GM12878 (cell line): Measurements from ENCODE around the gene PRKCD. TPM values are rescaled to one million over a fixed set of nuclear protein-coding genes. Genes with fewer than 3 reads are reported as not detected.

ENCODE experiments used
- ASH2L ChIP-seq: fragments of 300-600, 200-600 bp; sonication (generic); IDR thresholded peaks from 2 replicates; pipeline ENCODE4 v1.6.1; 2017; ENCODE audit warnings: low read depth, mild to moderate bottlenecking, borderline replicate concordance
- ATF2 ChIP-seq: IDR thresholded peaks from 2 replicates; pipeline ENCODE4 v1.6.1; 2012; ENCODE audit warnings: low read length, inconsistent platforms
- ATF3 ChIP-seq: IDR thresholded peaks from 2 replicates; pipeline ENCODE4 v1.6.1; 2011; ENCODE audit warnings: low read depth, mild to moderate bottlenecking, low read length, moderate library complexity, borderline replicate concordance; ENCODE audit errors: extremely low read depth
- CREM ChIP-seq: IDR thresholded peaks from 2 replicates; pipeline ENCODE4 v1.6.1; 2014; ENCODE audit warnings: antibody characterized with exemption, low read depth
- CTCF ChIP-seq, 3 experiments: IDR thresholded peaks in 2 of 3; conservative IDR thresholded peaks in 1 of 3; 2 replicates each; pipeline ENCODE4 v1.5.1; 2011; ENCODE audit warnings: low read depth in 3 of 3, low read length in 3 of 3, mild to moderate bottlenecking in 3 of 3, control low read depth in 2 of 3, moderate library complexity in 2 of 3, inconsistent platforms in 1 of 3, mixed read lengths in 1 of 3; ENCODE audit not compliant: control insufficient read depth in 2 of 3, insufficient read depth in 1 of 3; ENCODE audit errors: extremely low read depth in 1 of 3
- E2F8 ChIP-seq: fragments of 450-650 bp; IDR thresholded peaks from 2 replicates; pipeline ENCODE4 v1.6.1; 2018; ENCODE audit warnings: mild to moderate bottlenecking, low read depth, moderate library complexity; ENCODE audit not compliant: partially characterized antibody
- FOXK2 ChIP-seq: fragments of 450-650 bp; IDR thresholded peaks from 2 replicates; pipeline ENCODE4 v1.6.1; 2017; ENCODE audit warnings: mild to moderate bottlenecking, moderate library complexity
- HDAC2 ChIP-seq: fragments of 200-600 bp; sonication (generic); IDR thresholded peaks from 2 replicates; pipeline ENCODE4 v1.6.1; 2017
- MEF2A ChIP-seq: IDR thresholded peaks from 2 replicates; pipeline ENCODE4 v1.6.1; 2011; ENCODE audit warnings: low read depth, mild to moderate bottlenecking, low read length, moderate library complexity; ENCODE audit not compliant: insufficient read depth
- MLLT1 ChIP-seq: fragments of 450-650 bp; IDR thresholded peaks from 2 replicates; pipeline ENCODE4 v1.6.1; 2016; ENCODE audit warnings: mild to moderate bottlenecking
- MXI1 ChIP-seq: fragments of 150-350 bp; IDR thresholded peaks from 2 replicates; pipeline ENCODE4 v1.6.1; 2011; ENCODE audit warnings: low read depth, mild to moderate bottlenecking, inconsistent platforms, low read length, improper control_type of control experiment
- NFXL1 ChIP-seq: fragments of 450-650 bp; IDR thresholded peaks from 2 replicates; pipeline ENCODE4 v1.6.1; 2017; ENCODE audit warnings: antibody characterized with exemption, mild to moderate bottlenecking, borderline replicate concordance
- PAX5 ChIP-seq: IDR thresholded peaks from 2 replicates; pipeline ENCODE4 v1.6.1; 2011; ENCODE audit warnings: low read depth, low read length, borderline replicate concordance
- PAX8 ChIP-seq: fragments of 450-650 bp; IDR thresholded peaks from 2 replicates; pipeline ENCODE4 v1.6.1; 2017; ENCODE audit warnings: mild to moderate bottlenecking, moderate library complexity
- PBX3 ChIP-seq: IDR thresholded peaks from 2 replicates; pipeline ENCODE4 v1.6.1; 2011; ENCODE audit warnings: mild to moderate bottlenecking, low read depth, low read length, moderate library complexity; ENCODE audit not compliant: insufficient replicate concordance
- RCOR1 ChIP-seq: conservative IDR thresholded peaks from 2 replicates; pipeline ENCODE4 v1.6.1; 2012; ENCODE audit warnings: low read depth, low read length, improper control_type of control experiment
- RELA ChIP-seq: fragments of 450-650 bp; IDR thresholded peaks from 2 replicates; pipeline ENCODE4 v1.8.0; 2014; ENCODE audit warnings: borderline replicate concordance; ENCODE audit not compliant: partially characterized antibody
- SUPT20H ChIP-seq: IDR thresholded peaks from 2 replicates; pipeline ENCODE4 v1.6.1; 2011; ENCODE audit warnings: low read depth, mild to moderate bottlenecking, low read length, moderate library complexity, borderline replicate concordance; ENCODE audit not compliant: control insufficient read depth
- TAF1 ChIP-seq: IDR thresholded peaks from 2 replicates; pipeline ENCODE4 v1.6.1; 2011; ENCODE audit warnings: mild to moderate bottlenecking, low read depth, low read length, borderline replicate concordance
- TARDBP ChIP-seq: IDR thresholded peaks from 2 replicates; pipeline ENCODE4 v1.6.1; 2016; ENCODE audit warnings: borderline replicate concordance
- polyA plus RNA-seq, 11 experiments: library from polyadenylated mRNA; depleted of rRNA in 4 of 11; unstranded in 6 of 11; stranded (reverse) in 5 of 11; fragments of >200 nt; fragmentation: Nextera tagmentation in 4 of 11; fragmentation: Illumina TruSeq in 1 of 11; extraction: Ambion mirVana in 4 of 11; extraction: Trizol in 1 of 11; gene quantifications; 1 replicate in 1 of 11; 2 replicates in 10 of 11; pipeline versions ENCODE4 v1.2.1 to v1.2.3, GENCODE V29; 2011 to 2016; ENCODE audit warnings: inconsistent platforms in 2 of 11, missing spikeins in 2 of 11, low read depth in 1 of 11
- total RNA-seq, 4 experiments: library from RNA; depleted of rRNA in 3 of 4; stranded (reverse); fragments of >200 nt in 3 of 4; fragmentation: Illumina TruSeq in 1 of 4; extraction: Trizol in 1 of 4; gene quantifications; 2 replicates each; pipeline versions ENCODE4 v1.2.1 to v1.2.3, GENCODE V29; 2013 to 2021

Gene PRKCD
- total and polyA plus RNA-seq, 10 of the 15 experiments (the other 5 are each of a cell fraction or from before 2014, with no cell fraction given), result 10.0 to 114 (median 42.4) TPM

- no peak; the same call in 1 of the 2 replicates for TF ChIP-seq ATF2
- TF ChIP-seq TAF1, result 0 out of 2 replicates have a peak, but pooled peaks have one; percentile 40
- no peak for TF ChIP-seq HDAC2
- TF ChIP-seq MLLT1, result peak; percentile 53
- TF ChIP-seq PAX8, result no peak
- peak; percentile 76 for TF ChIP-seq PAX5
- TF ChIP-seq MXI1, result no peak
- TF ChIP-seq RELA, result peak; percentile 94
- TF ChIP-seq CTCF (IDR thresholded peaks at IDR 0.05 in 2 of 3, conservative IDR thresholded peaks at IDR 0.05 in 1 of 3; ENCODE audit: control insufficient read depth in 2 of 3, extremely low read depth in 1 of 3, insufficient read depth in 1 of 3, low read depth in 3 of 3, low read length in 3 of 3), result no peak
- peak; percentile 70; the same call in 1 of the 2 replicates for TF ChIP-seq CREM
- TF ChIP-seq PBX3, result no peak
- peak; percentile 85 for TF ChIP-seq MEF2A
- TF ChIP-seq E2F8, result no peak
- TF ChIP-seq FOXK2, result no peak
- peak; percentile 91 for TF ChIP-seq RCOR1
- TF ChIP-seq SUPT20H, result no peak
- 0 out of 2 replicates have a peak, but pooled peaks have one; percentile 8 for TF ChIP-seq TARDBP
- TF ChIP-seq ASH2L, result no peak
- no peak for TF ChIP-seq NFXL1
- no peak for TF ChIP-seq ATF3
Measured at GRCh38 chr3:53180305-53181023, 19.5 kb downstream of the PRKCD start (continued).
